HG02759 (cell line): ENCODE measurements around the gene PSKH1.
A peak's percentile ranks its signal among the peaks of the same experiment; 100 is the strongest.
"Not testable (repeated sequence)": the region's sequence is repeated elsewhere in the genome, so short reads cannot be mapped to it uniquely, and the experiment has no call there.

Source experiments
- ATAC-seq: cut with Tn5 transposase; IDR thresholded peaks from one replicate; pipeline ENCODE4 v1.9.1; 2021; ENCODE audit warnings: mild to moderate bottlenecking, moderate library complexity; ENCODE audit not compliant: unreplicated experiment

Gene PSKH1

DNA sequence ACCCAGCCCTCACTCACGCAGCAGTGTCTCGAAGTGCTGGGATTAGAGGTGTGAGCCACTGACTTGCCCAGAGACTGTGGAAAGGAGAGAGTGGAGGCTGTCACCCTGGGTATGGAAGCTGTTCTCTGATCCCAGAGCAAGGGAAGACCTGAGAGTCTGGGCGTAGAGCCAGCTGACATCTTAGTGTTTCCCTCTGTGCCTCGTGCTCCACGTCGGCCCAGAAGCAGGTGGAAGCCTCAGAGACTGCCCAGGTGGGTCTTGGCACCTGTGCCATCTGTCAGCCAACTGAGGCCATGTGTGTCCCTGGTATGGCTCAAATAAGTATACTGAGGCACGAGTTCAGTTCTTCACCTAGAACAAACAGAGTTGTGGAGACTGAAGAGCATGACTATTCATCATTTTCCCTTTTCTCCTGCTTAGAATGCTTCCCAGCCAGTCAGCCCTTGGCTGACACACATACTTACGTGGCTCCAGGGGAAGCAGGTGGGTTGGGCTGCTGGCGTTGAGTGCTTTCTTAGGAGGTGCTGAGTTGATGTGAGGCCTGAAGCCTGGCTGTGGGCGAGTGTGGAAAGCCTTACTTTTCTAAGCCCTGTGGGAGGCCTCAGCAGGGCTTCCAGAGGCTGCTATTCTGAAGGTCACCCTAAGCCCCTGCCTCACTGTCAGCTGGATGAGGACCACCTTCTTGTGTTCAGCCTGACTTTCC lies 30.5 kb downstream of the PSKH1 start:
- no peak for ATAC-seq

- no peak for ATAC-seq
These were observed 31.3 kb downstream of the PSKH1 start for GRCh38 chr16:67924140-67924906.

GRCh38 chr16:67926181-67926750 lies 33.2 kb downstream of the PSKH1 start:
- no peak for ATAC-seq

DNA sequence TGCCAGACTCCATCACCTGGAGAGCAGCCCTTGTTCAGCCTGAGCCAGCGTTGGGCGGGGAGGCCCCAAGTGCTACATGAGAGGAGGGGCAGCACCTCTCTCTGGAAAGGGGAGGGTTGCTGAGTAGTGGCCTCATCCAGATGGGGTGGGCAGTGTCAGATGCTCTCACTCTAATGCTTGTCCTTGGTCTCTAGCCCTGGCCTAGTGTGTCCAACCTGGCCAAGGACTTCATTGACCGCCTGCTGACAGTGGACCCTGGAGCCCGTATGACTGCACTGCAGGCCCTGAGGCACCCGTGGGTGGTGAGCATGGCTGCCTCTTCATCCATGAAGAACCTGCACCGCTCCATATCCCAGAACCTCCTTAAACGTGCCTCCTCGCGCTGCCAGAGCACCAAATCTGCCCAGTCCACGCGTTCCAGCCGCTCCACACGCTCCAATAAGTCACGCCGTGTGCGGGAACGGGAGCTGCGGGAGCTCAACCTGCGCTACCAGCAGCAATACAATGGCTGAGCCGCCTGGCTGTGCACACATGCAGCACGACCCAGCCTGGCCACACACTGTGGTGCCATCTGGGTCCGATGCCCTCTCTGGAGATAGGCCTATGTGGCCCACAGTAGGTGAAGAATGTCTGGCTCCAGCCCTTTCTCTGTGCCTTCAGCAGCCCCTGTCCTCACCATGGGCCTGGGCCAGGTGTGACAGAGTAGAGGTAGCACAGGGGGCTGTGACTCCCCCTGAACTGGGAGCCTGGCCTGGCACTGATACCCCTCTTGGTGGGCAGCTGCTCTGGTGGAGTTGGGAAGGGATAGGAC lies 34.3 kb downstream of the PSKH1 start:
- ATAC-seq: no peak

GRCh38 chr16:67928147-67928546 lies 35.1 kb downstream of the PSKH1 start:
- no peak for ATAC-seq

DNA sequence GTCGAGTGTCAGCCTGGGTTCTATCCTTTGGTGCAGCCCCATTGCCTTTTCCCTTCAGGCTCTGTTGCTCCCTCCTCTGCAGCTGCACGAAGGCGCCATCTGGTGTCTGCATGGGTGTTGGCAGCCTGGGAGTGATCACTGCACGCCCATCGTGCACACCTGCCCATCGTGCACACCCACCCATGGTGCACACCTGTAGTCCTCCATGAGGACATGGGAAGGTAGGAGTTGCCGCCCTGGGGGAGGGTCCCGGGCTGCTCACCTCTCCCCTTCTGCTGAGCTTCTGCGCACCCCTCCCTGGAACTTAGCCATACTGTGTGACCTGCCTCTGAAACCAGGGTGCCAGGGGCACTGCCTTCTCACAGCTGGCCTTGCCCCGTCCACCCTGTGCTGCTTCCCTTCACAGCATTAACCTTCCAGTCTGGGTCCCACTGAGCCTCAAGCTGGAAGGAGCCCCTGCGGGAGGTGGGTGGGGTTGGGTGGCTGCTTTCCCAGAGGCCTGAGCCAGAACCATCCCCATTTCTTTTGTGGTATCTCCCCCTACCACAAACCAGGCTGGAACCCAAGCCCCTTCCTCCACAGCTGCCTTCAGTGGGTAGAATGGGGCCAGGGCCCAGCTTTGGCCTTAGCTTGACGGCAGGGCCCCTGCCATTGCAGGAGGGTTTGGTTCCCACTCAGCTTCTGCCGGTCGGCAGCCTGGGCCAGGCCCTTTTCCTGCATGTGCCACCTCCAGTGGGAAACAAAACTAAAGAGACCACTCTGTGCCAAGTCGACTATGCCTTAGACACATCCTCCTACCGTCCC lies 35.7 kb downstream of the PSKH1 start:
- peak; percentile 69 for ATAC-seq

- no peak for ATAC-seq
These were observed 37.1 kb downstream of the PSKH1 start for GRCh38 chr16:67930191-67930590.

DNA sequence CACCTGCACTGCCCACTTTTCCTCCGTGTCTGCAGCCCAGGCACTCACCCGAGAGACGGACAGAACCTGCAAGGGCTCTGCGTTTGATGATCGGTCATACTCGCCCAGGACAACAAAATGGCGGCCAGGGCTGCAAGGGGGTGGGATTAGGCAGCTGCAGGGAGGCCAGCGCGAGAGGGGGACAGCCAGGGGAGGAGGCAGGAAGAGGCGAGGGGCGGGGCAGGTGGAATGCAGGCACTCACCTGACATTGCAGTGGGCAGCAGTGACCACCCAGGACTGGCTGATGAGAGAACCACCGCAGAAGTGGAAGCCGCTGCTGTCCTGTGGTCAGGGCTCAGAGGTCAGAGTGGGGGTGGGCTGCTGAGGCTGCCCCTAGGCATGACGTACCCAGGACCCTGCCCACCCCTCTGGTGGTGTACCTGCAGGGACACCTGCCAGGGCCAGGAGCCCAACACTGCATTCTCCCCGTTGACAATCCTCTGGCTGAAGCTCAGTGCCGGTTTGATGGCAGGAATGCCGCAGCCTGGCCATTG lies 37.7 kb downstream of the PSKH1 start:
- ATAC-seq: no peak

- ATAC-seq: no peak
These were observed 38.8 kb downstream of the PSKH1 start, which contains the start of gene CTRL for GRCh38 chr16:67931712-67932461. Gene CTRL (minus strand): TSS chr16:67931862. CDS start chr16:67931852, 10 bp downstream.

GRCh38 chr16:67932462-67932840 lies 39.4 kb downstream of the PSKH1 start:
- ATAC-seq: no peak

DNA sequence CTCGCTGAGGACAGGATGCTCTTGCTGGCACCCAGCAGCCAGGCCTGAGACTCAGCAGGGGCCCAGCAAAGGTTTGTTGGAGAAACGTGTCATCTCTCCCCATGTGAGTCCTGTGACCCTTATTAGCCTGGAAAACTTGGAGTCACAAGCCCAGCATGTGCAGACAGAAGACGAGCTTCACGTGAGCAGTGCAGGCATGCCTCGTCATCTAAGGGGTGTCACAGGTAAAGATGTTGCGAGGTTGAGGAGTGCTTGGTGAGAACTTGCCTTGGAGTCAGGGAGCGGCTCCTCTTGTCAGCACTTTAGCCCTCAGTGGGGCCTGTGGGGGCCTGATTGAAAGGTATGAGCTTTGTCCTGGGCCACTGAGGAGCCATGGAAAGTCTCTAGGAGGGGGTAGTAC lies 40.8 kb downstream of the PSKH1 start:
- ATAC-seq: no peak

- ATAC-seq: no peak
These were observed 41.4 kb downstream of the PSKH1 start for GRCh38 chr16:67934306-67935100.

GRCh38 chr16:67935101-67935401 lies 42.0 kb downstream of the PSKH1 start:
- no peak for ATAC-seq

DNA sequence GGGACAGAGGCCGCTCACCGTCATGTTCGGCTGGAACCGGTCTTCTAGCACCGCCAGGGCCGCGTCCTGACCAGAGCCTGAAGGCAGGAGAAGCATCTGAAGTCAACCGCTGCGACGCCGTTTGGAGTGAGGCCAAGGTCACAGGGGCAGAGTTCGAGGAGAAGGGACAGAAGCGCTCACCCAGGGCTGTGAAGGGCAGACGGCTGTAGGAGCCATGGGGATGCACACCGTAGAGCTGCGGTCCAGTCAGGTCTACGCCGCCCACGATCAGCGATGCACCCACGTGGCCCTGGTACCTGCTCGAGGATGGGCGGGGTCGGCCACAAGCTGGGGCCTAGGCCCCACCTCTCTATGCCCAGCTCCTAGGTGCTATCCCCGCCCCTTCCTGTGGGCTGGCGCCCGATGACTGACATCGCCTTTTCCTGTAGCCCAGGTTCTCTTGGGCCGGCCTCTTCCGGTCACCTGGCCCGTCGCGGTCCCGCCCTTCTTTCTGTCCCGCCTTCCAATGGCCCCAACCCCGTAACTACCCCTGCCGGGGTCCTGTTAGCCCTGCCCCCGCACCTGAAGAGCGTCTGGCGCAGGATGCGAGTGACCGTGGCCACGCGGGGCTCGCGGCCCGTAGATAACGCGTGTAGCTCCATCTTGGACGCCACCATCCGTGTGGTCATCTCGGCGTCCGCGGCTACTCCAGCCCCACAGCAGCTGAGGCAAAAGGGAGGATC lies 42.5 kb downstream of the PSKH1 start:
- ATAC-seq: peak; percentile 93

DNA sequence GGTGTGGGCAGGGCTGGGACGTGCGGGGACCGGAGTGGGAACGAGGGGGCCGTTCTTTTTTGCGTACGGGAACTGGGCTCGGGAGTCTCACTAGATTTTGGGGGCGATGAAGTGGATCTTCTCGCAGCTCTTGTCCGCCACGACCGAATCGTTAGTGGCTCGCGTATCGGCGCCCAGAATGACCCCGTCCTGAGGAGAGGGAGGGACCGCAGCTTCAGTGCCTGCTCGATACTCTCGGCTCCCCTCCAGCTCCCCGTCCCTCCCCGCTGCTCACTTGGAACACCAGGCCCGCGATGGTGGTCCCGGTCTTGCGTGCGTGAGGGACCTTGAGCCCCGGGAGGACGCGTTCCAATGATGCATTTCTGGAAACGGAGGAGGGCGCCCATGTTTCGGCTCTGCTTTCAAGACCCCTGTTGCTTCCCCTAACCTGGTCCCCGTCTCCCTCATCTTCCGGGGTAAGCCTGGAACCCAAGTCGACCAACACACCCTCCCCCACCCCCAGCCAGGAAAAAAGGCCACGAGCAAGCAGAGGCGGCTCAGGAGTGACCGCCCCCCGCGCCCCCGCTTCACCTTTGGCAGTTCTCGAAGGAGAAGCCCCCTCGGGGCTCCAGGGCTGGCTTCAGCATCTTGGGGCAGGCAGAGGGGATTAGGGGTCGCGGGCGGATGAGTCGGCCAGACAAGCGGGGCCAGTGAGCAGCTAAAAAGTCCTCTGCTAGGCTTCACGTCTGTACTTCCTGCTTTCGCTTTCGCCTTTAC lies 43.2 kb downstream of the PSKH1 start, which contains the start of gene PSMB10:
Gene PSMB10, minus strand, starts transcription at position 727 of the 756 bp plus-strand sequence. Its CDS starts 101 bp downstream, at position 626.
- peak; percentile 46 for ATAC-seq

DNA sequence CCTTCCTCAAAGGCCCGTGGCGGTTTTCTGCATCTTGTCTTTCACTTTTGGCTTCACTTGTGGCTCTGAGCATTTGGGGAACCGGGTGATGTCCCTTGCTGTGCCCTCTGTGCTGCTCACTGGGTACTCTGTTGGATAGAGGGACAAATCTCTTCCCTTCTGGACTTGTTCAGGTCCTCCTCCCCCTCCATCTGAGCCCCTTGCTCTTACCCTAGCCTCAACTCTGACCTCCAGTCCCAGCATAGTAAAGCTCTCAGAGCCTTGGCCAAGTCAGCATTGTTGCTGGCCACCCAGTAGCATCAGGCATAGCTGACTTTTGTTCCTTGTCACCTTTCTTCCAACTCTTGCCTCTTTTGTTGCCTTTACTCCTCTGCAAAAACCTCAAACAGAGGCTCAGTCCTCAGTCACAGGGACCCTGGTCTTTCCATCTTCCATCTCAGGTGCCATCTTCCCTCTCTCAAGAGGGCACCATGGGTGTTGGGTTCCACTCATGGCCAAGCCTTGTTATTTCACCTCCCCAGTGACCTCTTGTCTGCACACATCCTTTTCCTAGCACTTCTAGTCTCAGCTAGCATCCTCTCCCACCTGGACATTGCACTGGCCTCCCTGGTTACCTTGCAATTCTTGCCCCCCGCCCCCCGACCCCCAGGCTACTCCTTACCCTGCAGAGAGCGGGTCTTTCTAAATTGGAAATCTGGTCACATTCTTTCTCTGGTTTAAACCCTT lies 44.0 kb downstream of the PSKH1 start:
- no peak for ATAC-seq

- ATAC-seq: not testable (repeated sequence)
These were observed 44.7 kb downstream of the PSKH1 start for GRCh38 chr16:67937713-67938112.
